ENCODE data around the gene PPIL6.

GRCh38 chr6:109458774-109459531 is 18.5 kb upstream of the PPIL6 start:
- TF ChIP-seq, protein P1, sequence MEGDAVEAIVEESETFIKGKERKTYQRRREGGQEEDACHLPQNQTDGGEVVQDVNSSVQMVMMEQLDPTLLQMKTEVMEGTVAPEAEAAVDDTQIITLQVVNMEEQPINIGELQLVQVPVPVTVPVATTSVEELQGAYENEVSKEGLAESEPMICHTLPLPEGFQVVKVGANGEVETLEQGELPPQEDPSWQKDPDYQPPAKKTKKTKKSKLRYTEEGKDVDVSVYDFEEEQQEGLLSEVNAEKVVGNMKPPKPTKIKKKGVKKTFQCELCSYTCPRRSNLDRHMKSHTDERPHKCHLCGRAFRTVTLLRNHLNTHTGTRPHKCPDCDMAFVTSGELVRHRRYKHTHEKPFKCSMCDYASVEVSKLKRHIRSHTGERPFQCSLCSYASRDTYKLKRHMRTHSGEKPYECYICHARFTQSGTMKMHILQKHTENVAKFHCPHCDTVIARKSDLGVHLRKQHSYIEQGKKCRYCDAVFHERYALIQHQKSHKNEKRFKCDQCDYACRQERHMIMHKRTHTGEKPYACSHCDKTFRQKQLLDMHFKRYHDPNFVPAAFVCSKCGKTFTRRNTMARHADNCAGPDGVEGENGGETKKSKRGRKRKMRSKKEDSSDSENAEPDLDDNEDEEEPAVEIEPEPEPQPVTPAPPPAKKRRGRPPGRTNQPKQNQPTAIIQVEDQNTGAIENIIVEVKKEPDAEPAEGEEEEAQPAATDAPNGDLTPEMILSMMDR (conservative IDR thresholded peaks at IDR 0.05; ENCODE audit: low read depth, low read length), result no peak
- TF ChIP-seq EZH2 (IDR thresholded peaks at IDR 0.05; ENCODE audit: low read length, unreplicated experiment) (no peak), EZH2phosphoT487 (IDR thresholded peaks at IDR 0.05; ENCODE audit: borderline replicate concordance, low read length) (no peak)
